Measurements from ENCODE around the gene SF3A1.

DNA sequence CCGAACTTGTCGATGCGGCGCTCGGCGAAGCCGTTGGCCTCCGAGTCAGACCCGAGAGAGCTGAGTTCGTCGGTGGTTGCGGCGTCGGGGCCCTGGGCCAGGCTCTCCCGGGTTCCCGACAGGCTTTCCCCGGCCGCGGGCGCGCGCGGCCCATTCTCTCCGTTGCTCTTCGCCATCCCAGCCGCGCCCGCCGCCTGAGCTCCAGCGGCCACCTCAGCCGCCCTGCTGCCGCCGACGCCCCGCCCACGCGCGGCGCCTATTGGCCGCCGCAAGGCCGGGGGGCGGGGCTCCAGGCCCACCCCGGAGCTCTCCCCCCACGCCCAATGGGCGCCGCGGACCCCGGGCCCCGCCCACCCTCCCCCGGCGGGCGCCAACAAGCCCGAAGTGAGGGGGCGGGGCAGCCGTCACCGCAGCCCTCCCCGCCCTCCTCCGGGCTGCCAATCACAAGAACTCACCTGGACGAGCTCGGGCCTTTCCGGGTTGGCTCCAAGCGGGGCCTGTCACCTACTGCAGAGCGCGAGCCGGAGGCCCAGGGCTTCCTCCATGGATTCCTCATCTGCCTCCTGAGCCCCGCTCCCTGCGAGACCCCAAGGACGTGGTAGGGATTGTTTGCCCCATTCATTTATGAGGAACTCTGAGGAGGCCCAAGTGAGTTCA, 29.9 kb downstream of the SF3A1 start, which contains the start of gene TBC1D10A:
- TF ChIP-seq, protein P1, sequence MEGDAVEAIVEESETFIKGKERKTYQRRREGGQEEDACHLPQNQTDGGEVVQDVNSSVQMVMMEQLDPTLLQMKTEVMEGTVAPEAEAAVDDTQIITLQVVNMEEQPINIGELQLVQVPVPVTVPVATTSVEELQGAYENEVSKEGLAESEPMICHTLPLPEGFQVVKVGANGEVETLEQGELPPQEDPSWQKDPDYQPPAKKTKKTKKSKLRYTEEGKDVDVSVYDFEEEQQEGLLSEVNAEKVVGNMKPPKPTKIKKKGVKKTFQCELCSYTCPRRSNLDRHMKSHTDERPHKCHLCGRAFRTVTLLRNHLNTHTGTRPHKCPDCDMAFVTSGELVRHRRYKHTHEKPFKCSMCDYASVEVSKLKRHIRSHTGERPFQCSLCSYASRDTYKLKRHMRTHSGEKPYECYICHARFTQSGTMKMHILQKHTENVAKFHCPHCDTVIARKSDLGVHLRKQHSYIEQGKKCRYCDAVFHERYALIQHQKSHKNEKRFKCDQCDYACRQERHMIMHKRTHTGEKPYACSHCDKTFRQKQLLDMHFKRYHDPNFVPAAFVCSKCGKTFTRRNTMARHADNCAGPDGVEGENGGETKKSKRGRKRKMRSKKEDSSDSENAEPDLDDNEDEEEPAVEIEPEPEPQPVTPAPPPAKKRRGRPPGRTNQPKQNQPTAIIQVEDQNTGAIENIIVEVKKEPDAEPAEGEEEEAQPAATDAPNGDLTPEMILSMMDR (IDR thresholded peaks at IDR 0.05; ENCODE audit: insufficient read depth, low read depth, low read length) = no peak
- TF ChIP-seq EZH2 (IDR thresholded peaks at IDR 0.05; ENCODE audit: insufficient read depth, low read length) = no peak

Data from astrocyte (in vitro differentiated cells and primary cell).